ENCODE data around the gene NDUFA6. TPM values are rescaled to one million over a fixed set of nuclear protein-coding genes. Genes with fewer than 3 reads are reported as not detected.

Gene NDUFA6
- total and polyA plus RNA-seq, 2 of the 13 experiments (the other 11 are each of a cell fraction or from before 2014, with no cell fraction given), result 68.5 to 87.8 TPM

DNA sequence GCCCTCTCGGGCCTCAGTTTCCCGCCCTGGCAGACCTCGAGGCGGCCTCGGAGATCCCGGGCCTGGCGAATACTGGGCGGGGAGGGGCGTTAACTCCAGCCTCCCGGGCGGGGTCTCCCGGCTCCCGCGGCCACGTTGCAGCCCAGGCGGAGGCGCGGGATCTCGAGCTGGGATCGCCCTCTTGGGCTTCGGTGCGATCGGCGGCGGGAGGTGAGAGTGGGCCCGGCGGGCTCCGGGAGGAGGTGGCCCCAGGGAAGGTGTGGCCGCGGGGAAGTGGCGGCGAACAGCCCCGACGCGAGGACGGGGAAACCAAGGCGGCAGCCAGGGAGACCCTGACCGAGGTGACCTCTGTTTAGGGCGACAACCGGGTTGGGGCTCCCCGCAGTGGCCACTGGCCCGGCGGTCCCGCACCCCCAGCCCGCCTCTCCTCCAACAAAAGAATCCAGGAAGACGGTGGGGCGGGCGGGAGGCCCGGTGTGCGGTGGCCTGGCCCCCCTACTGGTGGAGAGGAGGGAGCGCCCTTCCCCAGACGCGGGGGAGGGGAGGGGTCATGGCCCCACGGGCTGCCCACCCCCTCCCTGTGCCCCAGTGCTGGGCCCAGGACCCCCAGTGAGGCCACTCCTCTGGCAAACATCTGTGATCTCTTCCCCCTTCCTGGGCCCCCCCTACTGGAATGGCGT is 16.3 kb downstream of the NDUFA6 start, which contains the start of gene PHETA2:
Gene PHETA2, plus strand, starts transcription at position 117 of the 680 bp plus-strand sequence. CDS start 3,046 bp downstream, outside the sequence.
- no peak for ATAC-seq
- ChIA-PET POLR2A (no interaction called here), CTCF (ENCODE audit: low intra/inter-chr PET ratio, low total read pairs) (no interaction called here)
- Histone ChIP-seq H2AFZ (ENCODE audit: low read length) (no peak within 1 kb of the TSS), H3K4me2 (ENCODE audit: low read depth, low read length) (no peak within 1 kb of the TSS), H3K4me3 (replicated peaks in 1 of 3; ENCODE audit: insufficient read depth in 1 of 3, low read depth in 2 of 3, low read length in 3 of 3) (no peak within 1 kb of the TSS), H3K79me2 (ENCODE audit: insufficient read depth, low read length) (no peaks in the 10 kb centered on the region), H4K20me1 (ENCODE audit: insufficient read depth, low read length) (no peaks in the 10 kb centered on the region), H3K4me1 (ENCODE audit: insufficient read depth, low read length) (peaks cover 48% of the 10 kb centered on the region), H3K27me3 (ENCODE audit: control insufficient read depth in 1 of 2, insufficient read depth in 2 of 2, low read length in 2 of 2) (no peaks in the 10 kb centered on the region; a peak in 2 of 5 replicates), H3K27ac (ENCODE audit: extremely low read length, insufficient read depth, low read length) (no peak within 1 kb of the TSS), H3K9ac (ENCODE audit: insufficient read depth, low read depth, low read length) (no peak within 1 kb of the TSS), H3K9me3 (ENCODE audit: low read length) (no peaks in the 10 kb centered on the region), H3K36me3 (replicated peaks in 1 of 2; ENCODE audit: control insufficient read depth in 1 of 2, insufficient read depth in 2 of 2, low read length in 2 of 2) (no peaks in the 10 kb centered on the region)
- no TSS peak for BruUV-seq (replicated peaks)
- intact Hi-C loops (cut with micrococcal nuclease; ENCODE audit: unreplicated experiment) (no loop called here), in situ Hi-C loops (cut with HindIII; ENCODE audit: extremely low pct_ligation_motif_present, low pct_unique_long_range_greater_than_20kb) (loop anchor here (5.0 kb wide), 1 partner anchor 107 kb away; the partner anchor contains the start of gene SEPTIN3)
- WGBS (ENCODE audit: low lambda C conversion rate), result 89% methylated on average over 26 of the region's 55 CpGs
- TF ChIP-seq, protein P1, sequence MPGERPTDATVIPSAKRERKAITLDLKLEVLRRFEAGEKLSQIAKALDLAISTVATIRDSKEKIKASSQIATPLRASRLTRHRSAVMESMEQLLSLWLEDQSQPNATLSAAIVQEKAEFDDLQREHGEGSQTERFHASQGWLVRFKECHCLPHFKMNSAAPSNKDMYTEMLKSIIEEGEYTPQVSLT (CRISPR knock-in tag; IDR thresholded peaks at IDR 0.05; ENCODE audit: borderline replicate concordance, low read depth), result no peak
- TF ChIP-seq, protein P2, sequence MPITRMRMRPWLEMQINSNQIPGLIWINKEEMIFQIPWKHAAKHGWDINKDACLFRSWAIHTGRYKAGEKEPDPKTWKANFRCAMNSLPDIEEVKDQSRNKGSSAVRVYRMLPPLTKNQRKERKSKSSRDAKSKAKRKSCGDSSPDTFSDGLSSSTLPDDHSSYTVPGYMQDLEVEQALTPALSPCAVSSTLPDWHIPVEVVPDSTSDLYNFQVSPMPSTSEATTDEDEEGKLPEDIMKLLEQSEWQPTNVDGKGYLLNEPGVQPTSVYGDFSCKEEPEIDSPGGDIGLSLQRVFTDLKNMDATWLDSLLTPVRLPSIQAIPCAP (CRISPR knock-in tag; IDR thresholded peaks at IDR 0.05; ENCODE audit: low read depth), result no peak
- no peak for TF ChIP-seq SMYD3 (CRISPR knock-in tag; IDR thresholded peaks at IDR 0.05)
- no peak for TF ChIP-seq TEAD3 (CRISPR knock-in tag; optimal IDR thresholded peaks at IDR 0.05; ENCODE audit: borderline replicate concordance)
- TF ChIP-seq ZNF790 (CRISPR knock-in tag; IDR thresholded peaks at IDR 0.05; ENCODE audit: borderline replicate concordance), result no peak
- no peak for DNase-seq (ENCODE audit: low spot score)
- FAIRE-seq, result no peak

DNA sequence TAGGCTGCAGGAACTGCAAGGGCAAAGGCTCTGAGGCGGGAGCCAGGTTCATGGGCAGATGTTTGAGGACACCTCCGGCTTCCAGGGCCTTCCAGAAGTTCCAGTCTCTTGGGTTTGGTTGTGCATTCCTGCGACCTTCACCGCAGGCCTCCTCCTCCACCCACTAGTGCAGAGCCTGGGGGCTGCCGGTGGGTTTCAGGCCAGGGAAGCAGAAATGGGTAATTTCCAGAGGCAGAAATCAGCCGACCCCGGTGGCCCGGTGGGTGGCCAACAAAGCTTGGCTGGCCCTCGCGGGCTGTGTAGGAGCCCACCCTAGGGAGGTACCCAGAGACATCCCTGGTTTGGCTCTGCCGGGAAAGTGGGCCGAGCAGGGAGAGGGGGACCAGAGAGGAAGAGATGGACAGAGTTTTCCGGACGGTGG is 16.9 kb downstream of the NDUFA6 start:
- WGBS (ENCODE audit: low lambda C conversion rate), result 86% methylated on average over 6 of the region's 14 CpGs
- ChIA-PET CTCF (ENCODE audit: low intra/inter-chr PET ratio, low total read pairs) (no interaction called here), POLR2A (no interaction called here)
- no peak overlapping the region for H3K9ac ChIP-seq (ENCODE audit: insufficient read depth, low read depth, low read length)
- no peaks in the 10 kb centered on the region for H3K36me3 ChIP-seq (replicated peaks in 1 of 2; ENCODE audit: control insufficient read depth in 1 of 2, insufficient read depth in 2 of 2, low read length in 2 of 2)
- peaks cover 44% of the 10 kb centered on the region for H3K4me1 ChIP-seq (ENCODE audit: insufficient read depth, low read length)
- no peak overlapping the region for H2AFZ ChIP-seq (ENCODE audit: low read length)
- no peaks in the 10 kb centered on the region for H3K9me3 ChIP-seq (ENCODE audit: low read length)
- H3K79me2 ChIP-seq (ENCODE audit: insufficient read depth, low read length), result no peaks in the 10 kb centered on the region
- FAIRE-seq (no peak), ATAC-seq (no peak), DNase-seq (ENCODE audit: low spot score) (no peak)
- H3K4me3 ChIP-seq (replicated peaks in 1 of 3; ENCODE audit: insufficient read depth in 1 of 3, low read depth in 2 of 3, low read length in 3 of 3), result no peak overlapping the region
- in situ Hi-C loops (cut with HindIII; ENCODE audit: extremely low pct_ligation_motif_present, low pct_unique_long_range_greater_than_20kb) (loop anchor here (5.0 kb wide), 1 partner anchor 106 kb away; the partner anchor contains the start of gene SEPTIN3), intact Hi-C loops (cut with micrococcal nuclease; ENCODE audit: unreplicated experiment) (no loop called here)
- H4K20me1 ChIP-seq (ENCODE audit: insufficient read depth, low read length), result no peaks in the 10 kb centered on the region
- TF ChIP-seq ZKSCAN8 (CRISPR knock-in tag; IDR thresholded peaks at IDR 0.05; ENCODE audit: borderline replicate concordance) (no peak), SCMH1 (CRISPR knock-in tag; IDR thresholded peaks at IDR 0.05; ENCODE audit: borderline replicate concordance) (no peak), ZFP36L1 (CRISPR knock-in tag; IDR thresholded peaks at IDR 0.05) (no peak), GZF1 (CRISPR knock-in tag; IDR thresholded peaks at IDR 0.05) (no peak)
- TF ChIP-seq, protein P3, sequence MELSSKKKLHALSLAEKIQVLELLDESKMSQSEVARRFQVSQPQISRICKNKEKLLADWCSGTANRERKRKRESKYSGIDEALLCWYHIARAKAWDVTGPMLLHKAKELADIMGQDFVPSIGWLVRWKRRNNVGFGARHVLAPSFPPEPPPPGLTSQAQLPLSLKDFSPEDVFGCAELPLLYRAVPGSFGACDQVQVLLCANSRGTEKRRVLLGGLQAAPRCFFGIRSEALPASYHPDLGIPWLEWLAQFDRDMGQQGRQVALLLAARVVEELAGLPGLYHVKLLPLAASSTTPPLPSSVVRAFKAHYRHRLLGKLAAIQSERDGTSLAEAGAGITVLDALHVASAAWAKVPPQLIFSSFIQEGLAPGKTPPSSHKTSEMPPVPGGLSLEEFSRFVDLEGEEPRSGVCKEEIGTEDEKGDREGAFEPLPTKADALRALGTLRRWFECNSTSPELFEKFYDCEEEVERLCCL (CRISPR knock-in tag; IDR thresholded peaks at IDR 0.05; ENCODE audit: borderline replicate concordance), result no peak
- no peak overlapping the region for H3K4me2 ChIP-seq (ENCODE audit: low read depth, low read length)
- H3K27ac ChIP-seq (ENCODE audit: extremely low read length, insufficient read depth, low read length), result no peak overlapping the region
- no TSS peak for BruUV-seq (replicated peaks)
- H3K27me3 ChIP-seq (ENCODE audit: control insufficient read depth in 1 of 2, insufficient read depth in 2 of 2, low read length in 2 of 2), result no peaks in the 10 kb centered on the region; a peak in 1 of 5 replicates

Data from HepG2 (cell line).